Panc1 (cell line): ENCODE measurements around the gene RGS14. TPM values are rescaled to one million over a fixed set of nuclear protein-coding genes. Genes with fewer than 3 reads are reported as not detected.

Experiments
- ATAC-seq: fragments of 200-7000 bp; cut with Tn5 transposase; 2 replicates; pipeline ENCODE4 v1.9.1; 2020; ENCODE audit warnings: mild to moderate bottlenecking, moderate library complexity
- BruUV-seq: library from RNA; stranded (reverse); fragments of 400-500 nt; replicated peaks from 2 replicates; lab custom pipeline; 2021; lab: Mats Ljungman, UMichigan
- CTCF ChIA-PET: fragments of 300-600 bp; sonication (Branson Sonifier 250); formaldehyde crosslinking; loops from one replicate; lab custom pipeline; 2022; ENCODE audit warnings: antibody characterized with exemption; lab: Charles Lee
- POLR2A ChIA-PET: fragments of 300-600 bp; sonication (Branson Sonifier 250); formaldehyde crosslinking; loops from one replicate; lab custom pipeline; 2022; ENCODE audit warnings: antibody characterized with exemption; lab: Charles Lee
- DNase-seq: peaks from one replicate; pipeline ENCODE4 v3.0.0-alpha.2; 2010; ENCODE audit warnings: low read depth, low spot score
- H3K27ac ChIP-seq: 2 replicates; pipeline ENCODE4 v1.5.1; 2011; ENCODE audit warnings: mild to moderate bottlenecking, low read length, inconsistent platforms
- H3K27me3 ChIP-seq: fragments of 200-500 bp; sonication (Bioruptor generic); 2 replicates; pipeline ENCODE4 v1.6.0; 2014; ENCODE audit warnings: low read length, inconsistent platforms; ENCODE audit not compliant: control insufficient read depth, insufficient read depth
- H3K36me3 ChIP-seq: fragments of 200-500 bp; sonication (Bioruptor generic); 2 replicates; pipeline ENCODE4 v1.5.1; 2014; ENCODE audit warnings: inconsistent platforms, mild to moderate bottlenecking, low read length, moderate library complexity; ENCODE audit not compliant: control insufficient read depth, insufficient read depth
- H3K4me1 ChIP-seq: 2 replicates; pipeline ENCODE4 v1.5.1; 2011; ENCODE audit warnings: inconsistent platforms, mild to moderate bottlenecking, low read length, moderate library complexity; ENCODE audit not compliant: control insufficient read depth, insufficient read depth
- H3K4me3 ChIP-seq, 2 experiments: 2 replicates each; pipeline ENCODE4 v1.5.1; 2011 to 2012; ENCODE audit warnings: low read depth in 2 of 2, low read length in 2 of 2, mild to moderate bottlenecking in 2 of 2, inconsistent platforms in 1 of 2, moderate library complexity in 1 of 2
- H3K9me3 ChIP-seq: fragments of 200-500 bp; sonication (Bioruptor generic); 2 replicates; pipeline ENCODE4 v1.5.1; 2014; ENCODE audit warnings: low read depth, mild to moderate bottlenecking, inconsistent platforms, low read length, moderate library complexity; ENCODE audit not compliant: control insufficient read depth, insufficient read depth
- CTCF ChIP-seq: fragments of 450-650 bp; IDR thresholded peaks from 2 replicates; pipeline ENCODE4 v1.5.1; 2017; ENCODE audit warnings: mild to moderate bottlenecking
- REST ChIP-seq, 2 experiments: IDR thresholded peaks; 2 replicates each; pipeline ENCODE4 v1.6.1; 2011 to 2012; ENCODE audit warnings: low read depth in 2 of 2, control low read depth in 1 of 2, low read length in 1 of 2, mild to moderate bottlenecking in 1 of 2, moderate library complexity in 1 of 2; ENCODE audit not compliant: insufficient read depth in 1 of 2
- SIN3A ChIP-seq: IDR thresholded peaks from 2 replicates; pipeline ENCODE4 v1.6.1; 2012; ENCODE audit warnings: low read depth, mild to moderate bottlenecking, low read length, moderate library complexity, borderline replicate concordance; ENCODE audit not compliant: insufficient read depth
- in situ Hi-C: cut with HindIII; loops from 2 replicates; pipeline ENCODE4 v1.10.0; 2016; ENCODE audit warnings: low sequenced_read_pairs, low pct_unique_long_range_greater_than_20kb
- intact Hi-C: fragments of 100-400 bp; cut with micrococcal nuclease; formaldehyde crosslinking; loops from one replicate; pipeline ENCODE4 v1.10.0; 2022; ENCODE audit not compliant: unreplicated experiment
- total RNA-seq: library from RNA; stranded (reverse); gene quantifications from one replicate; pipeline ENCODE4 v1.2.1, GENCODE V29; 2021; ENCODE audit not compliant: unreplicated experiment

RGS14 gene
- total RNA-seq, 1 experiment from 2014 or later, result 13.5 TPM

DNA sequence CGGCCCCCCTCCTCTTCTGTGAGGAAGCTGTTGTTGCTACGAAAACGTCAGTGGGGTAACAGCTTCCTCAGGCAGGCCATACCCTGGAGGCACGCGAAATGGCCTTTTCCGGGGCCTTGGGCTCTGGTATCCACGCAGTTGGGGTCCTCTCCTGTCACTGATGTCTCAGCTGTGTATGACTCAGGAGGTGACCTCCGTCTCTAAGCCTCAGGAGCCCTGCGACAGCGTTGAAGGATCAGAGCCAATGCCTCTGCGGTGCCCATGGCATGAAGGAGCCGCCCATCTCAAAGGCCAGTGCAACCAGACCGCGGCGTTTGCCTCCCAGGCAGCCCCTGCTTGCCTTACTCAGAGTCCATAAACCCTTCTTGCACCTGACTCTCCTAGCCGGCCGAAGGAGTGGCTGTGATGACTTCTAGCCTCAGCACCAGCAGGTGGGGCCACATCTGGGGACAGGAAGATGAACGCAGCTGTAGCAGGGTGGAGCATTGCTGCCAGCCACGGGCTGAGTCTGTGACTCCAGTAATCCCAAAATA, 45.0 kb upstream of the RGS14 start:
- intact Hi-C loops, result loop anchor here (10.0 kb wide), 1 partner anchor 142 kb away; no protein-coding TSS in a partner anchor
- no peak for DNase-seq
- ChIA-PET CTCF (no interaction called here), POLR2A (no interaction called here)
- H3K27me3 ChIP-seq, result no peaks in the 10 kb centered on the region
- no peaks in the 10 kb centered on the region; the same call in 1 of the 2 replicates for H3K36me3 ChIP-seq
- peaks cover 12% of the 10 kb centered on the region for H3K4me1 ChIP-seq
- in situ Hi-C loops, result no loop called here
- TF ChIP-seq REST (IDR thresholded peaks at IDR 0.05; ENCODE audit: insufficient read depth in 1 of 2, low read depth in 2 of 2, low read length in 1 of 2), result no peak
- TF ChIP-seq CTCF, result peak; percentile 13; the same call in 1 of the 2 replicates
- ATAC-seq, result peak; percentile 12; the same call in 1 of the 2 replicates
- H3K27ac ChIP-seq, result peak overlapping the region; percentile 76
- TSS peak; percentile 78 for BruUV-seq
- peak overlapping the region; percentile 39 to 58 for H3K4me3 ChIP-seq
- no peaks in the 10 kb centered on the region for H3K9me3 ChIP-seq

DNA sequence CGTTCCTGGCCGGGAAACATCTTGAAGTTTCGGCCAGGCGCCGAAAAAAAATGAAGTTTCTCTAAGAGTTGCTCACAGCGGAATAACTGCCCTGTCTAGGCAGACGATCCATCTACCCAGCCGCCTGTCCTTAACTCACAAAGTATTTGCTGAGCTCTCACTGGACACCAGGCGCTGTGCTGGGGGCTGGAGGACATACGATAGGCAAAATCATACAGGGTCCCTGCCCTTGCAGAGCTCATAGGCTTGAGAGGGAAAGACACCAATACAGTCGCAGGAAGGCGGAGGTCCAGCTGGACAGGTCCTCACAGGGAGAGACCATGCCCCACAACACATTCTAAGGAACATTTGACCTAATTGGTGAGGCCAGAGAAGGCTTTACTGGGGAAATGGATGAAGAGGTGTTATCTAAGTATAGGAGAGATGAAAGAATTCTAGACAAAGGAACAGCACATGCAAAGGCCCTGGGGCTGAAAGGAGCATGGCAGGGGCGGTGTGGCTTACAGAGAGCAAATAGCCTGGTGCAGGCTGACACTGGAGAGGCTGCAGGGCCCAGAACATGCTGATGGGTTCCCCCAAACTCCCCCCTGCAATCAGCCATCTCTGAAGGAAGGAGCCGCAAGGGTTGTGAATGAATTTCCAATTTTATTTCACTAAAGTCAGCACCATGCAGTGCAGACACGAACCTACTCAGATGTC, 44.0 kb upstream of the RGS14 start:
- H3K4me1 ChIP-seq, result peaks cover 12% of the 10 kb centered on the region
- no peaks in the 10 kb centered on the region; the same call in 1 of the 2 replicates for H3K36me3 ChIP-seq
- in situ Hi-C loops (no loop called here), intact Hi-C loops (loop anchor here (10.0 kb wide), 1 partner anchor 141 kb away; no protein-coding TSS in a partner anchor)
- no peaks in the 10 kb centered on the region for H3K9me3 ChIP-seq
- no peak overlapping the region for H3K4me3 ChIP-seq
- no peak overlapping the region for H3K27ac ChIP-seq
- ATAC-seq (no peak), DNase-seq (no peak)
- ChIA-PET POLR2A (no interaction called here), CTCF (interaction anchor here (0.6 kb wide), 1 partner anchor 13 kb away, joined by 4 read pairs; no protein-coding TSS in a partner anchor)
- no TSS peak for BruUV-seq
- H3K27me3 ChIP-seq, result no peaks in the 10 kb centered on the region
- TF ChIP-seq SIN3A, result no peak
